Esophagus mucosa (tissue), 1 donor: ENCODE data around the gene GJD2. TPM values are rescaled to one million over a fixed set of nuclear protein-coding genes. Genes with fewer than 3 reads are reported as not detected.
A peak's percentile ranks its signal among the peaks of the same experiment; 100 is the strongest.

Source experiments
- ATAC-seq: fragments of 200-7000 bp; cut with Tn5 transposase; one replicate; pipeline ENCODE4 v1.9.1; 2020
- total RNA-seq: library from RNA; stranded (reverse); gene quantifications from one replicate; pipeline ENCODE4 v1.2.4, GENCODE V29; 2023
- donor health status: DM: yes; HTN: yes; CAD: no.

The GJD2 gene
- total RNA-seq, 1 donor from 2014 or later = not detected

GRCh38 chr15:34722439-34722836, 32.4 kb downstream of the GJD2 start:
- ATAC-seq = no peak

- ATAC-seq = peak; percentile 87
These were observed 32.9 kb downstream of the GJD2 start for GRCh38 chr15:34721802-34722438.

- no peak for ATAC-seq
These were observed 33.5 kb downstream of the GJD2 start for GRCh38 chr15:34721157-34721801.

GRCh38 chr15:34719695-34720094, 35.1 kb downstream of the GJD2 start:
- no peak for ATAC-seq

GRCh38 chr15:34718681-34719665, 35.8 kb downstream of the GJD2 start:
- ATAC-seq = no peak

- ATAC-seq = no peak
These were observed 37.1 kb downstream of the GJD2 start for GRCh38 chr15:34717729-34718128.

- no peak for ATAC-seq
These were observed 38.7 kb downstream of the GJD2 start for GRCh38 chr15:34716111-34716510.

- ATAC-seq = no peak
These were observed 40.2 kb downstream of the GJD2 start for GRCh38 chr15:34714476-34715121.

- no peak for ATAC-seq
These were observed 41.2 kb downstream of the GJD2 start for GRCh38 chr15:34713635-34714034.

- no peak for ATAC-seq
These were observed 44.9 kb downstream of the GJD2 start for GRCh38 chr15:34709866-34710265.

GRCh38 chr15:34708422-34708821, 46.4 kb downstream of the GJD2 start:
- ATAC-seq = peak; percentile 61

GRCh38 chr15:34701536-34701935, 53.3 kb downstream of the GJD2 start:
- ATAC-seq = no peak

Other genes starting within 250 kb of the GJD2 start
- gene GOLGA8B, start 171.3 kb downstream of the GJD2 start, total RNA-seq = 27.2 TPM
- gene ACTC1, start 40.6 kb upstream of the GJD2 start, total RNA-seq = 0.92 TPM
- gene AQR, start 214.7 kb upstream of the GJD2 start, total RNA-seq = 28.7 TPM
- 114 TPM for gene ZNF770, start 233.3 kb upstream of the GJD2 start, total RNA-seq